Coronary artery (tissue), 2 donors: Measurements from ENCODE around the gene GSTT4.

ENCODE experiments used
- DNase-seq: peaks from one replicate; pipeline ENCODE4 v3.0.0-alpha.2; 2017; ENCODE audit warnings: low spot score
- H3K27ac ChIP-seq, 2 donors: fragments of 200-600 bp; sonication (generic); one replicate each; pipeline ENCODE4 v1.5.1; 2016 to 2019
- H3K4me3 ChIP-seq: fragments of 200-600 bp; sonication (generic); 2 replicates; pipeline ENCODE4 v1.5.1; 2016; ENCODE audit warnings: mild to moderate bottlenecking, moderate library complexity
- TF ChIP-seq, protein P1 (sequence below): fragments of 200-600 bp; sonication (generic); IDR thresholded peaks from one replicate; pipeline ENCODE4 v1.5.1; 2019; ENCODE audit warnings: antibody characterized with exemption

The GSTT4 gene

DNA sequence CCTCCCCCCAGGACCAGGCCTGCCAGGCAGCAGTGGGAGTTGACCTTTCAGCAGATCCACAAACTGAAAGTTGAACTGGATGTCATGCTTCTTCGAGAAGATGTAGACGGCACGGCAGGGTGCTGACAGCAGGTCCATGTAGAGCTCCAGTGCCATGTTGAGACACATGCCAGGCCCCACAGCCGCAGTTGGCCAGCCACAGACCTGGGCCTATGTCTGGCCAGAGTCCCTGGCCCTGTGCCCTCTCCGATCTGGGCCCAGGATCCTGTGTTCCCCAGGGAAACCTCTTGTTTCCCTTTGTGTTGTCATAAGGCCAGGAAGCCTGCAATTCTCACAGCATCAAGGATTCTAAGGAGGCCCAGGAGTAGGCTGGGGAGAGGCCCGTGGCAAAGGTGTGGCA, at the start of gene GSTT4:
GSTT4 (minus strand) TSS at position 253 of the 400 bp plus-strand sequence; CDS start at position 156, 97 bp downstream.
- peak within 1 kb of the TSS; percentile 26 to 68 for H3K27ac ChIP-seq
- peak within 1 kb of the TSS; percentile 5 for H3K4me3 ChIP-seq
- peak; percentile 82 for DNase-seq
- TF ChIP-seq, protein P1, sequence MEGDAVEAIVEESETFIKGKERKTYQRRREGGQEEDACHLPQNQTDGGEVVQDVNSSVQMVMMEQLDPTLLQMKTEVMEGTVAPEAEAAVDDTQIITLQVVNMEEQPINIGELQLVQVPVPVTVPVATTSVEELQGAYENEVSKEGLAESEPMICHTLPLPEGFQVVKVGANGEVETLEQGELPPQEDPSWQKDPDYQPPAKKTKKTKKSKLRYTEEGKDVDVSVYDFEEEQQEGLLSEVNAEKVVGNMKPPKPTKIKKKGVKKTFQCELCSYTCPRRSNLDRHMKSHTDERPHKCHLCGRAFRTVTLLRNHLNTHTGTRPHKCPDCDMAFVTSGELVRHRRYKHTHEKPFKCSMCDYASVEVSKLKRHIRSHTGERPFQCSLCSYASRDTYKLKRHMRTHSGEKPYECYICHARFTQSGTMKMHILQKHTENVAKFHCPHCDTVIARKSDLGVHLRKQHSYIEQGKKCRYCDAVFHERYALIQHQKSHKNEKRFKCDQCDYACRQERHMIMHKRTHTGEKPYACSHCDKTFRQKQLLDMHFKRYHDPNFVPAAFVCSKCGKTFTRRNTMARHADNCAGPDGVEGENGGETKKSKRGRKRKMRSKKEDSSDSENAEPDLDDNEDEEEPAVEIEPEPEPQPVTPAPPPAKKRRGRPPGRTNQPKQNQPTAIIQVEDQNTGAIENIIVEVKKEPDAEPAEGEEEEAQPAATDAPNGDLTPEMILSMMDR = no peak

DNA sequence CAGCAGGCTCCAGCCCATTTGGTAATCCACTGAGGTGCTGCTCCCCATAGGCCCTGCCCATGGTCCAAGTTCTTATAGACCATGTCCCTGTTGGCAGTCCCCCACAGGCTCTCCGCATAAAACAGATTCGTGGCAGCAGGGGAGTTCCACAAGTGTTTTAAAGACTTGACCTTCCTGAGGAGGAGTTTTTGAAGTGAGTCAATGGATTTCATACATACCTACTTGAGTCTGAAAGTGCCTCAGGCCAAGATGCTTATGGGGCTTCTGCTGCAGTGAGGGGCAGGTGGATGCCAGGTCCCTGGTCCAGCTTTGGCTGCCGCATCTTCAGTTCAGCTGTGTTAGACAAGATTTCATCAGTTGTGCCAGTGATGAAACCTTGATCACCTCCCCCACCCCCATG, 49.1 kb upstream of the GSTT4 start:
- no peak for DNase-seq
- H3K4me3 ChIP-seq = no peak overlapping the region
- TF ChIP-seq, protein P1 = no peak
- H3K27ac ChIP-seq = no peak overlapping the region

DNA sequence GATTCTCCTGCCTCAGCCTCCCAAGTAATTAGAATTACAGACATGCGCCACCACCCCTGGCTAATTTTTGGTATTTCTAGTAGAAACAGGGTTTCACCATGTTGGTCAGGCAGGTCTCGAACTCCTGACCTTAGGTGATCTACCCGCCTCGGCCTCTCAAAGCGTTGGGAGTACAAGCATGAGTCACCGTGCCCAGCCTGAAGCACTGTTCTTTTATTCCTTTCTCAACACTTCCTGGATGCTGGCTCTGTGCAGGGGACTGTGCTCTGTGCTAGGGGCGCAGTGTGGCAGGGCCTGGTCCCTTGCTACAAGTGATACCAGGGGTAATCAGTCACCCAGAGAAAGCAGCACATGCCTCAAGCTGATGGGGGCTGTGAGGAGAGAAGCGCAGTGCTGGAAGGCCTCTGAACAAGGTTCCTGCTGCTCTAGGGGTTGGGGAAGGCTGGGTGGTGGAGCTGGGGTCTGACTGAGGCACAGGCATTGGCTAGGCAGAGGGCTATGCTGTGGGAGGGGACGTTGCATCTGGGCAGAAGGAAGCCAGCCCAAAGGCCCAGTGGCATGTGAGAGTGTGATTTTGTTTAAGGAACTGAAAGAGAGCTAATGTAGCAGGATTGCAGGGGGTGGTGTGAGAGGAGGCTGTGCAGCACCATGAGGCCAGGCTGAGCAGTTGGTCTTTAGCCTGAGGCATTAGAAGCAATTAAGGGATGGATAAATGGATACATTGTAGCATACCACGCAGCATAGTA, 48.4 kb upstream of the GSTT4 start:
- no peak overlapping the region for H3K4me3 ChIP-seq
- no peak overlapping the region for H3K27ac ChIP-seq
- DNase-seq = no peak
- TF ChIP-seq, protein P1 = no peak

DNA sequence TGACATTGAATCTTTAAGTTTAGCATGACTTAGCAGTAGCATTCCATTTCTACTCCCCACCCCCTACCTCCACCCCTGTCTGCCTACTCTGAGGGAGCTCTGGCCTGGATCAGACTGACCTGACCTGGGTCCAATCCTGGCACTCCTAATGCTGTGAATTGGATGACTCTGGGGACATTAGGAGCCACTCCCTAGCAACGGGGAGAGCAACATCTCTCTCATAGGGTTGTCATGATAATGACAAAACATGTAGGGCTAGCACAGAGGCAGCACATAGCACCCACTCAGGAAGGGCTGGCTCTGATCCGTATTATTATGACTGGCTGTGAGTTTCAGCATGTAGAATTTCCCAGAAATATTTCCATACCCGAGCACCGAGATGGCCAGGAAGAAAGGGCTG, 46.3 kb upstream of the GSTT4 start:
- TF ChIP-seq, protein P1 = no peak
- peak overlapping the region in 1 of 2 donors; percentile 94 for H3K27ac ChIP-seq
- peak overlapping the region; percentile 12 for H3K4me3 ChIP-seq
- peak; percentile 84 for DNase-seq

DNA sequence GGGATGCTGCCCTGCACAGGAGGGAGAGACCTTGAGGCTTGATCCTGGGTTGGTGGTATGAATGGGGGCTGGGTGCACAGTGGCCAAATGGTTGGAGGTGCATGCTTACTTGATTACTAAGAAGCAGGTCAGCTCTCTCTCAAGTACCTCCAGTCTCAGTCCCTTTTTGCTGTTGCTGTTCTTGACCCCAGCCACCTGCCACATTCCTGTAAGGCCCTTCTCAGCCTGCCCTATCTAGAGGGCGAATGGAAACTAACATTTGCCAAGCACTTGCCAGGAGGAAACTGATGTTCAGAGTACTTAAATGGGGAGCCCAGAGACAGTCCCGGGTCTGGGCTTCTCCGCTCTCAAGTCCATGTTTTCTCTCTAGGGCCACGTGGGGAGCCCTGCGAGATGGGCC, 45.8 kb upstream of the GSTT4 start:
- DNase-seq = no peak
- Histone ChIP-seq H3K27ac (peak overlapping the region in 1 of 2 donors; percentile 94), H3K4me3 (no peak overlapping the region)
- TF ChIP-seq, protein P1 = no peak

DNA sequence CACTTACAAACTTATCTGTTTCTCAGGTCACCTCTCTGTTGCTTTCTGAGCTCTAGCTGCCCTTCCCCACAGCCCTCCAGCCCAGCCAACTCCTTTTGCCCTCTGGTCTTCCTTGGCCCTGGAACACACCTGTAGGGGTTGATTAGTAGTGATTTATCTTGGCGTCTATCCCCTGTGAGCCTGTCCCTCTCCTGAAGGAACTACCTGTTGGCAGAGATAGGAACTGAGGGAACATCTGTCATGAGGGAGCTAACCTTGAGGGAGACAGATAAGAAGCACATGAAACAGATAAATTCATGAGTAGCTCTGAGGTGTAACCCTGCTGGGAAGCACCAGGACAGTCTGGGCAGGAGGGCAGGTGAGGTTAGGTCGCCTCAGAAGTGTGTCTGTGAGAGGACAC, 44.7 kb upstream of the GSTT4 start:
- no peak for DNase-seq
- Histone ChIP-seq H3K27ac (no peak overlapping the region), H3K4me3 (no peak overlapping the region)
- TF ChIP-seq, protein P1 = no peak

DNA sequence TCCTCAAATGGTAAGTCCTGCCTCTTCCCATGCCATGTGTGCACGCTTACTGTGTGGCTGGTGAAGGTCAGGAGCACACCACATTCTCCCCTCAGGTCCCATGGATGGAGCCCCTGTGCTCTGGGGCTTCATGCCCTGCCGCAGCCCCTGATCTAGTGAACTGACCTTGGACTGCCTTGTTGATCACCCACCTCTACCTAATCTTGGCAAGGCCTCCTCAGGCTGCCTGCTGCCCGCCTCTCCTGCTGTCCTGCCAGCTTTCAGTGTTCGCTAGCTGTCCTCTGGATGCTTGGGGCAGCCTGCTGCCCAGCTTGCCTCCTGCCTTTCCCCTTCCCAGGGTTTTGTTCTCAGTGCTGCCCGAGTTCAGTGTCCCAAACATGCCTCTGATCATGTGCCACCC, 44.0 kb upstream of the GSTT4 start:
- TF ChIP-seq, protein P1 = no peak
- no peak for DNase-seq
- Histone ChIP-seq H3K4me3 (no peak overlapping the region), H3K27ac (no peak overlapping the region)
